ENCODE data around the gene VWA1. TPM values are rescaled to one million over a fixed set of nuclear protein-coding genes. Genes with fewer than 3 reads are reported as not detected.
A peak's percentile ranks its signal among the peaks of the same experiment; 100 is the strongest.
"Not testable (repeated sequence)": the region's sequence is repeated elsewhere in the genome, so short reads cannot be mapped to it uniquely, and the experiment has no call there.

The VWA1 gene
- total and polyA plus RNA-seq, 9 donors, result 32.9 to 99.5 (median 68.1) TPM

GRCh38 chr1:1402901-1403392 lies 32.5 kb upstream of the VWA1 start:
- not testable (repeated sequence) for H3K27ac ChIP-seq (ENCODE audit: low read length)
- peaks cover 51% of the 10 kb centered on the region for H3K36me3 ChIP-seq (ENCODE audit: control insufficient read depth, insufficient read depth, low read length)
- WGBS (ENCODE audit: insufficient coverage), result 77% methylated on average over 5 of the region's 9 CpGs

GRCh38 chr1:1403653-1404052 lies 31.8 kb upstream of the VWA1 start:
- Histone ChIP-seq H3K27ac (ENCODE audit: low read length) (no peak overlapping the region), H3K27me3 (ENCODE audit: control insufficient read depth, insufficient read depth, low read length) (no peaks in the 10 kb centered on the region), H3K9me3 (replicated peaks; ENCODE audit: control insufficient read depth, low read depth, low read length) (no peaks in the 10 kb centered on the region), H3K4me1 (ENCODE audit: control insufficient read depth, insufficient read depth, low read length) (peaks cover 32% of the 10 kb centered on the region), H3K36me3 (ENCODE audit: control insufficient read depth, insufficient read depth, low read length) (peaks cover 48% of the 10 kb centered on the region), H3K4me3 (ENCODE audit: low read length) (no peak overlapping the region)
- 78% methylated on average over 6 of the region's 7 CpGs for WGBS (ENCODE audit: insufficient coverage)
- DNase-seq, result no peak

More at GRCh38 chr1:1402901-1403392, 32.5 kb upstream of the VWA1 start:
- H3K4me3 ChIP-seq (ENCODE audit: low read length); DNase-seq; H3K9me3 ChIP-seq (replicated peaks; ENCODE audit: control insufficient read depth, low read depth, low read length); H3K27me3 ChIP-seq (ENCODE audit: control insufficient read depth, insufficient read depth, low read length): not testable (repeated sequence)
- peaks cover 33% of the 10 kb centered on the region for H3K4me1 ChIP-seq (ENCODE audit: control insufficient read depth, insufficient read depth, low read length)

GRCh38 chr1:1406101-1406820 lies 29.2 kb upstream of the VWA1 start:
- Histone ChIP-seq H3K36me3 (ENCODE audit: control insufficient read depth, insufficient read depth, low read length) (peaks cover 45% of the 10 kb centered on the region), H3K4me1 (ENCODE audit: control insufficient read depth, insufficient read depth, low read length) (peaks cover 21% of the 10 kb centered on the region), H3K4me3 (ENCODE audit: low read length) (peak overlapping the region; percentile 88), H3K27me3 (ENCODE audit: control insufficient read depth, insufficient read depth, low read length) (no peaks in the 10 kb centered on the region), H3K27ac (ENCODE audit: low read length) (peak overlapping the region; percentile 3), H3K9me3 (replicated peaks; ENCODE audit: control insufficient read depth, low read depth, low read length) (no peaks in the 10 kb centered on the region)
- WGBS (ENCODE audit: insufficient coverage), result 46% methylated on average over 39 of the region's 43 CpGs
- no peak for DNase-seq

- peak within 1 kb of the TSS; percentile 37 for H3K27ac ChIP-seq (ENCODE audit: low read length)
- H3K27me3 ChIP-seq (ENCODE audit: control insufficient read depth, insufficient read depth, low read length), result no peaks in the 10 kb centered on the region
- peak within 1 kb of the TSS; percentile 88 for H3K4me3 ChIP-seq (ENCODE audit: low read length)
- peaks cover 38% of the 10 kb centered on the region for H3K36me3 ChIP-seq (ENCODE audit: control insufficient read depth, insufficient read depth, low read length)
- WGBS (ENCODE audit: insufficient coverage), result under 1% methylated on average over 97 of the region's 98 CpGs
- H3K4me1 ChIP-seq (ENCODE audit: control insufficient read depth, insufficient read depth, low read length), result peaks cover 21% of the 10 kb centered on the region
- no peaks in the 10 kb centered on the region for H3K9me3 ChIP-seq (replicated peaks; ENCODE audit: control insufficient read depth, low read depth, low read length)
- peak; percentile 97 for DNase-seq
Observed at GRCh38 chr1:1406821-1407635, 28.5 kb upstream of the VWA1 start, which contains the start of gene MRPL20. MRPL20 (minus strand) TSS chr1:1407293; CDS start chr1:1407217, 76 bp downstream.

- H3K27ac ChIP-seq (ENCODE audit: low read length), result peak overlapping the region; percentile 18
- no peaks in the 10 kb centered on the region for H3K27me3 ChIP-seq (ENCODE audit: control insufficient read depth, insufficient read depth, low read length)
- peaks cover 32% of the 10 kb centered on the region for H3K36me3 ChIP-seq (ENCODE audit: control insufficient read depth, insufficient read depth, low read length)
- H3K9me3 ChIP-seq (replicated peaks; ENCODE audit: control insufficient read depth, low read depth, low read length), result no peaks in the 10 kb centered on the region
- peaks cover 21% of the 10 kb centered on the region for H3K4me1 ChIP-seq (ENCODE audit: control insufficient read depth, insufficient read depth, low read length)
- DNase-seq, result no peak
- 9% methylated on average over 28 of the region's 41 CpGs for WGBS (ENCODE audit: insufficient coverage)
- H3K4me3 ChIP-seq (ENCODE audit: low read length), result peak overlapping the region; percentile 88
Observed at GRCh38 chr1:1407636-1408318, 27.7 kb upstream of the VWA1 start.

- H3K27ac ChIP-seq (ENCODE audit: low read length); H3K4me3 ChIP-seq (ENCODE audit: low read length); DNase-seq; H3K27me3 ChIP-seq (ENCODE audit: control insufficient read depth, insufficient read depth, low read length); H3K9me3 ChIP-seq (replicated peaks; ENCODE audit: control insufficient read depth, low read depth, low read length): not testable (repeated sequence)
- 60% methylated on average over 1 of the region's 8 CpGs for WGBS (ENCODE audit: insufficient coverage)
- peaks cover 20% of the 10 kb centered on the region for H3K4me1 ChIP-seq (ENCODE audit: control insufficient read depth, insufficient read depth, low read length)
- H3K36me3 ChIP-seq (ENCODE audit: control insufficient read depth, insufficient read depth, low read length), result peaks cover 23% of the 10 kb centered on the region
Observed at GRCh38 chr1:1410238-1410637, 25.3 kb upstream of the VWA1 start.

GRCh38 chr1:1411626-1412025 lies 23.9 kb upstream of the VWA1 start:
- no peak for DNase-seq
- WGBS (ENCODE audit: insufficient coverage), result 96% methylated on average over 9 of the region's 13 CpGs
- H3K9me3 ChIP-seq (replicated peaks; ENCODE audit: control insufficient read depth, low read depth, low read length), result no peaks in the 10 kb centered on the region
- H3K27me3 ChIP-seq (ENCODE audit: control insufficient read depth, insufficient read depth, low read length), result no peaks in the 10 kb centered on the region
- no peak overlapping the region for H3K27ac ChIP-seq (ENCODE audit: low read length)
- H3K36me3 ChIP-seq (ENCODE audit: control insufficient read depth, insufficient read depth, low read length), result peaks cover 16% of the 10 kb centered on the region
- peaks cover 10% of the 10 kb centered on the region for H3K4me1 ChIP-seq (ENCODE audit: control insufficient read depth, insufficient read depth, low read length)
- H3K4me3 ChIP-seq (ENCODE audit: low read length), result no peak overlapping the region

GRCh38 chr1:1412311-1412902 lies 23.1 kb upstream of the VWA1 start:
- 86% methylated on average over 6 of the region's 11 CpGs for WGBS (ENCODE audit: insufficient coverage)
- H3K4me1 ChIP-seq (ENCODE audit: control insufficient read depth, insufficient read depth, low read length), result not testable (repeated sequence)

GRCh38 chr1:1415751-1416150 lies 19.7 kb upstream of the VWA1 start:
- H3K9me3 ChIP-seq (replicated peaks; ENCODE audit: control insufficient read depth, low read depth, low read length), result no peaks in the 10 kb centered on the region
- peaks cover 7% of the 10 kb centered on the region for H3K36me3 ChIP-seq (ENCODE audit: control insufficient read depth, insufficient read depth, low read length)
- no peak overlapping the region for H3K4me3 ChIP-seq (ENCODE audit: low read length)
- peaks cover 19% of the 10 kb centered on the region for H3K4me1 ChIP-seq (ENCODE audit: control insufficient read depth, insufficient read depth, low read length)
- H3K27ac ChIP-seq (ENCODE audit: low read length), result no peak overlapping the region
- DNase-seq, result no peak
- no peaks in the 10 kb centered on the region for H3K27me3 ChIP-seq (ENCODE audit: control insufficient read depth, insufficient read depth, low read length)
- 70% methylated on average over 8 of the region's 13 CpGs for WGBS (ENCODE audit: insufficient coverage)

More at GRCh38 chr1:1412311-1412902, 23.1 kb upstream of the VWA1 start:
- not testable (repeated sequence) for H3K27me3 ChIP-seq (ENCODE audit: control insufficient read depth, insufficient read depth, low read length); H3K9me3 ChIP-seq (replicated peaks; ENCODE audit: control insufficient read depth, low read depth, low read length); H3K27ac ChIP-seq (ENCODE audit: low read length); H3K4me3 ChIP-seq (ENCODE audit: low read length); DNase-seq
- peaks cover 16% of the 10 kb centered on the region for H3K36me3 ChIP-seq (ENCODE audit: control insufficient read depth, insufficient read depth, low read length)

All from muscle of leg (tissue), 11 donors.